ENCODE data around the gene GNAT3. TPM values are rescaled to one million over a fixed set of nuclear protein-coding genes. Genes with fewer than 3 reads are reported as not detected.

Gene GNAT3
- not detected for polyA plus RNA-seq (ENCODE audit: low read depth in 6 of 6)

- ATAC-seq (ENCODE audit: low read depth in 2 of 2) (no peak), DNase-seq (no peak)
- H3K4me3 Mint-ChIP-seq: no peak within 1 kb of the TSS
- no peaks in the 10 kb centered on the region for H3K9me3 Mint-ChIP-seq
- no peaks in the 10 kb centered on the region for H3K36me3 Mint-ChIP-seq
- H3K4me1 Mint-ChIP-seq: no peaks in the 10 kb centered on the region
- H3K27me3 Mint-ChIP-seq: no peaks in the 10 kb centered on the region
- H3K27ac Mint-ChIP-seq: no peak within 1 kb of the TSS
Measured at GRCh38 chr7:80511964-80512363, at the start of gene GNAT3. Gene GNAT3, minus strand, starts transcription at chr7:80512064. Its CDS starts 138 bp downstream, at chr7:80511926.

DNA sequence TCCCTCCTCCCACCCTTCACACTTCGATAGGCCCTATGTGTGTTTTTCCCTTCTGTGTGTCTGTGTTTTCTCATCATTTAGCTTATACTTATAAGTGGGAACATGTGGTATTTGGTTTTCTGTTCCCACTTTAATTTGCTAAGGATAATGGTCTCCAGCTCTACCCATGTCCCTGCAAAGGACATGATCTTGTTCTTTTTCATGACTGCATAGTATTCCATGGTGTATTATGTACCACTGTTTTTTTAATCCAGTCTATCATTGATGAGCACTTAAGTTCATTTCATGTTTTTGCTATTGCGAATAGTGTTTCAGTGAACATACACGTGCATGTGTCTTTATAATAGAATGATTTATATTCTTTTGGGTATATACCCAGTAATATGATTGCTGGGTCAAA, 46.3 kb upstream of the GNAT3 start:
- Mint-ChIP-seq H3K4me1 (no peaks in the 10 kb centered on the region), H3K4me3 (no peak overlapping the region), H3K36me3 (peaks cover 5 to 8% of the 10 kb centered on the region in 2 donors), H3K27me3 (peaks cover 0 to 4% (median 0%) of the 10 kb centered on the region in 3 donors), H3K9me3 (peaks cover 7 to 44% (median 25%) of the 10 kb centered on the region in 7 donors), H3K27ac (no peak overlapping the region)
- ATAC-seq (ENCODE audit: low read depth in 2 of 2) (no peak), DNase-seq (no peak)

GRCh38 chr7:80552031-80552694, 40.3 kb upstream of the GNAT3 start:
- DNase-seq: no peak
- Mint-ChIP-seq H3K27me3 (no peaks in the 10 kb centered on the region), H3K4me1 (no peaks in the 10 kb centered on the region), H3K4me3 (no peak overlapping the region), H3K9me3 (no peaks in the 10 kb centered on the region), H3K36me3 (no peaks in the 10 kb centered on the region), H3K27ac (no peak overlapping the region)
- ATAC-seq (ENCODE audit: low read depth in 2 of 2): no peak

GRCh38 chr7:80550005-80550404, 38.1 kb upstream of the GNAT3 start:
- Mint-ChIP-seq H3K4me1 (no peaks in the 10 kb centered on the region), H3K36me3 (no peaks in the 10 kb centered on the region), H3K9me3 (peaks cover 0 to 14% (median 5%) of the 10 kb centered on the region in 7 donors), H3K27ac (no peak overlapping the region), H3K27me3 (no peaks in the 10 kb centered on the region), H3K4me3 (no peak overlapping the region)
- DNase-seq: no peak
- no peak for ATAC-seq (ENCODE audit: low read depth in 2 of 2)

GRCh38 chr7:80548840-80549530, 37.1 kb upstream of the GNAT3 start:
- no peak for DNase-seq
- ATAC-seq (ENCODE audit: low read depth in 2 of 2): no peak
- Mint-ChIP-seq H3K4me1 (no peaks in the 10 kb centered on the region), H3K27me3 (no peaks in the 10 kb centered on the region), H3K9me3 (peaks cover 0 to 24% (median 12%) of the 10 kb centered on the region in 7 donors), H3K4me3 (no peak overlapping the region), H3K27ac (no peak overlapping the region), H3K36me3 (no peaks in the 10 kb centered on the region)

DNA sequence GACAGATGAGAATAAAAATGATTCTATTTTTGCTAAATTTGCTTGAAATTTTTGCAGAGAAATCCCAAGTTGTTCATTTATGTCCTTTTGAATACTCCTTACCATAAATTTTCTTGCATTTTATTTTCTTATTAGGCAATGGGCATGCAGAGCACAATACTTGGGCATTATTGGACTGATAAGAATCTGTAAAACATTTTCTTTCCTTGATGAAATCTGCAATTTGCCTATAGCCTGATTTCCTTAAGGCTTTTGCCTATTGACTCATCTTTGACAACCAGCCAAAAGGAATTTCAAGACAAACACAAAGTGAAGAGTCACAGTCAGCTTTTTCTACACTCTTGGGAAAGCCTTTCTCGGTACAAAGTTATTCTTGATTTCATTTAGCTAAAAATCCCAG, 30.5 kb upstream of the GNAT3 start:
- Mint-ChIP-seq H3K27me3 (no peaks in the 10 kb centered on the region), H3K27ac (no peak overlapping the region), H3K9me3 (peaks cover 0 to 24% (median 16%) of the 10 kb centered on the region in 7 donors), H3K4me1 (no peaks in the 10 kb centered on the region), H3K4me3 (no peak overlapping the region), H3K36me3 (no peaks in the 10 kb centered on the region)
- no peak for DNase-seq
- ATAC-seq (ENCODE audit: low read depth in 2 of 2): no peak

GRCh38 chr7:80540836-80541235, 29.0 kb upstream of the GNAT3 start:
- no peak overlapping the region for H3K4me3 Mint-ChIP-seq
- H3K27me3 Mint-ChIP-seq: no peaks in the 10 kb centered on the region
- H3K9me3 Mint-ChIP-seq: peaks cover 0 to 18% (median 14%) of the 10 kb centered on the region in 7 donors
- H3K4me1 Mint-ChIP-seq: no peaks in the 10 kb centered on the region
- H3K27ac Mint-ChIP-seq: no peak overlapping the region
- DNase-seq: no peak
- H3K36me3 Mint-ChIP-seq: no peaks in the 10 kb centered on the region
- ATAC-seq (ENCODE audit: low read depth in 2 of 2): no peak

- H3K36me3 Mint-ChIP-seq: no peaks in the 10 kb centered on the region
- no peak overlapping the region for H3K4me3 Mint-ChIP-seq
- H3K9me3 Mint-ChIP-seq: peaks cover 0 to 2% (median 0%) of the 10 kb centered on the region in 7 donors
- H3K4me1 Mint-ChIP-seq: no peaks in the 10 kb centered on the region
- no peak overlapping the region for H3K27ac Mint-ChIP-seq
- ATAC-seq (ENCODE audit: low read depth in 2 of 2) (no peak), DNase-seq (no peak)
- no peaks in the 10 kb centered on the region for H3K27me3 Mint-ChIP-seq
Measured at GRCh38 chr7:80537091-80537490, 25.2 kb upstream of the GNAT3 start.

DNA sequence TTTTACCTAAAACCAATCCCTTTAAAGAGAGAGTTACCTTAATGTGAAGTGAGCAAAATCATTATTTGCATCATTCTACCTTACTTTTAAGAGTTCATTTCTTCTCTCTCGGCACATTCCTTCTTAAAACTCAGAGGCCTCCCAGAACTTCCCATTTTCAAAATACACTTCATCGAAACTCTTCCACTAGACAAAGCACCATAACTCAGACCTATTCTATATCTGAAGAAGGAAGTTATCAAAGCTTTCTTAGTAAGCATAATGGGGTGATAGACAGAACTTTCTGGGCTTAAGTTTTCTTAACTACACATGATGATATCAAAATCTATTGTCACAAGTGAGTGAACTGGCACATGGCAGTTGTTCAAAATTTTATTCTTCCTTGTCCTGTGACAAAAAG, 24.6 kb upstream of the GNAT3 start:
- H3K27ac Mint-ChIP-seq: no peak overlapping the region
- no peaks in the 10 kb centered on the region for H3K4me1 Mint-ChIP-seq
- H3K27me3 Mint-ChIP-seq: no peaks in the 10 kb centered on the region
- H3K36me3 Mint-ChIP-seq: no peaks in the 10 kb centered on the region
- H3K9me3 Mint-ChIP-seq: no peaks in the 10 kb centered on the region
- no peak overlapping the region for H3K4me3 Mint-ChIP-seq
- no peak for ATAC-seq (ENCODE audit: low read depth in 2 of 2)
- no peak for DNase-seq

DNA sequence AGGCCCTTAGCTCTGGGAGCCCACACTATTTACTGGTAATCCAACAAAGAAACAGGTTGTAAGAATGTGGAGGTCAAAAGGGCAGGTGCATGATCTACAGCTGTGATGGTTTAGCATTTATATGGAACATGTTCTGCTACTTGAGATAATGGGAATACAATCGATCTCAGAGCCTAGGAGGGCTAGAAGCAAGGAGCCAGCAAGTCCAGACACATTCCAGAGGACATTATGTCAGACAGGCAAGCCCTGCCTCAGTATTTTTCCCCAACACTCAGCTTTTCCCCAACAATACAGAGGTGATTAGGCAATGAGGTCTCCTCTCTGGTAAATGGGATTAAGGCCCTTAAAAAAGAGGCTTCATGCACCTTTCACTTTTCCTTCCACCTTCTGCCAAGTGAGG, 21.4 kb upstream of the GNAT3 start:
- no peaks in the 10 kb centered on the region for H3K36me3 Mint-ChIP-seq
- ATAC-seq (ENCODE audit: low read depth in 2 of 2) (no peak), DNase-seq (no peak)
- H3K27ac Mint-ChIP-seq: no peak overlapping the region
- no peak overlapping the region for H3K4me3 Mint-ChIP-seq
- H3K9me3 Mint-ChIP-seq: no peaks in the 10 kb centered on the region
- no peaks in the 10 kb centered on the region for H3K27me3 Mint-ChIP-seq
- H3K4me1 Mint-ChIP-seq: no peaks in the 10 kb centered on the region

DNA sequence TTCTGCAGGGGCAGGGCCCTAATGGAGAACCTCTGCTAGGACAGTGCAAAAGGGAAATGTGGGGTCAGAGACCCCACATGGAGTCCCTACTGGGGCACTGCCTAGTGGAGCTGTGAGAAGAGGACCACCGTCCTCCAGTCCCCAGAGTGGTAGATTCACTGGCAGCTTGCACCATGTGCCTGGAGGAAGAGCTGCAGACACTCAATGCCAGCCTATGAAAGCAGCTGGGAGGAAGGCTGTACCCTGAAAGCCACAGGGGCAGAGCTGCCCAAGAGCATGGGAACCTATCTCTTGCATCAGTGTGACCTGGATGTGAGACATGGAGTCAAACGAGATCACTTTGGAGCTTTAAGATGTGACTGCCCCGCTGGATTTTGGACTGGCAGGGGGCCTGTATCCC, 20.3 kb upstream of the GNAT3 start:
- Mint-ChIP-seq H3K27me3 (no peaks in the 10 kb centered on the region), H3K9me3 (no peaks in the 10 kb centered on the region), H3K4me1 (no peaks in the 10 kb centered on the region), H3K27ac (no peak overlapping the region), H3K4me3 (no peak overlapping the region), H3K36me3 (no peaks in the 10 kb centered on the region)
- DNase-seq (no peak), ATAC-seq (ENCODE audit: low read depth in 2 of 2) (no peak)

DNA sequence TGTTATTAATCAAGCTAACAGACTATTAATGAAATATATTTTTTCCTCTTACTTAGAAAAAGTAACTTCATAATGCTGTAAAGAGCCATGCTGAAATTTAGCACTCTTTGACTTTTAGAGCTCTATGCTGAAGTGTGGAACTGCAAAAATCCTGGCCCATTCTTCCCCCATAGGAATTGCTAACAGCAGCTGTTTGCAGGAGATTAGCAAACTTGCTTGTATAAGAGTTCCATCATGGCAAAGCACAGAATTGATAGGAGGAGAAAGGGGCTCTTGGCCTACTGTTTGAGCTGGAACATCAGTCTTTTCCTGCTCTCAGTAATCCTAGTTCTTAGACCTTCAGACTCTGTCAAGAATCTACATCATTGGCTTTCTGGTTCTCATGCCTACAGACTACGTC, 18.3 kb upstream of the GNAT3 start:
- Mint-ChIP-seq H3K4me3 (no peak overlapping the region), H3K27me3 (no peaks in the 10 kb centered on the region), H3K9me3 (peaks cover 0 to 5% (median 0%) of the 10 kb centered on the region in 7 donors), H3K36me3 (no peaks in the 10 kb centered on the region), H3K27ac (no peak overlapping the region), H3K4me1 (no peaks in the 10 kb centered on the region)
- DNase-seq: no peak
- ATAC-seq (ENCODE audit: low read depth in 2 of 2): no peak

- no peak for ATAC-seq (ENCODE audit: low read depth in 2 of 2)
- H3K27me3 Mint-ChIP-seq: no peaks in the 10 kb centered on the region
- H3K27ac Mint-ChIP-seq: no peak overlapping the region
- no peak for DNase-seq
- no peaks in the 10 kb centered on the region for H3K36me3 Mint-ChIP-seq
- H3K4me1 Mint-ChIP-seq: no peaks in the 10 kb centered on the region
- H3K9me3 Mint-ChIP-seq: peaks cover 0 to 5% (median 0%) of the 10 kb centered on the region in 7 donors
- no peak overlapping the region for H3K4me3 Mint-ChIP-seq
Measured at GRCh38 chr7:80529362-80529761, 17.5 kb upstream of the GNAT3 start.

DNA sequence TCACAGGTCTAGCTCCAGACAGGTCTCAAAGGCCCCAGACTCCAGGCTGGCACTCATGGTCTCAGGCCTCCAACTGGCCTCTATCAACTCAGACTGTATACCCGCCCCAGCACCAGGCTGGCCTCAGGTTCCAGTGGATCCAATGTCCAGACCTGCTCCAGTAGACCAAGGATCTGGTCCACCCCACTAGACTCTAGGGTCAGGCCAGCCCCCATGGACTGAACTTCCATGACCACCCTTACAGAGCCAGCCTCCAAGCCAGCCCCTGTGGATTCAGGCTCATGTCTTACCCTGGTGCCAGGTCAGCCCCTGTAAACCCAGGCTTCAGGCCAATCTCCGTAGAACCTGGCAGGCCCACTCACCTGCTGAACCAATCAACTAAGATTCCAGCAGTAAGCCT, 16.8 kb upstream of the GNAT3 start:
- H3K27ac Mint-ChIP-seq: no peak overlapping the region
- DNase-seq (no peak), ATAC-seq (ENCODE audit: low read depth in 2 of 2) (no peak)
- H3K9me3 Mint-ChIP-seq: peaks cover 0 to 5% (median 0%) of the 10 kb centered on the region in 7 donors
- H3K4me1 Mint-ChIP-seq: no peaks in the 10 kb centered on the region
- no peaks in the 10 kb centered on the region for H3K27me3 Mint-ChIP-seq
- H3K36me3 Mint-ChIP-seq: no peaks in the 10 kb centered on the region
- H3K4me3 Mint-ChIP-seq: no peak overlapping the region
